WI38 (cell line): ENCODE data around the gene HDGFL2.

ENCODE experiments used
- H3K4me3 ChIP-seq: 2 replicates; pipeline ENCODE4 v1.5.1; 2011; ENCODE audit warnings: low read depth, mild to moderate bottlenecking, control low read depth, low read length
- CTCF ChIP-seq: IDR thresholded peaks from 2 replicates; pipeline ENCODE4 v1.5.1; 2012; ENCODE audit warnings: low read depth, mild to moderate bottlenecking, control low read depth, low read length

HDGFL2 gene

GRCh38 chr19:4506449-4507149 lies 34.5 kb downstream of the HDGFL2 start:
- TF ChIP-seq CTCF = no peak
- H3K4me3 ChIP-seq = no peak overlapping the region

GRCh38 chr19:4507150-4507452 lies 35.0 kb downstream of the HDGFL2 start:
- no peak for TF ChIP-seq CTCF
- no peak overlapping the region for H3K4me3 ChIP-seq

DNA sequence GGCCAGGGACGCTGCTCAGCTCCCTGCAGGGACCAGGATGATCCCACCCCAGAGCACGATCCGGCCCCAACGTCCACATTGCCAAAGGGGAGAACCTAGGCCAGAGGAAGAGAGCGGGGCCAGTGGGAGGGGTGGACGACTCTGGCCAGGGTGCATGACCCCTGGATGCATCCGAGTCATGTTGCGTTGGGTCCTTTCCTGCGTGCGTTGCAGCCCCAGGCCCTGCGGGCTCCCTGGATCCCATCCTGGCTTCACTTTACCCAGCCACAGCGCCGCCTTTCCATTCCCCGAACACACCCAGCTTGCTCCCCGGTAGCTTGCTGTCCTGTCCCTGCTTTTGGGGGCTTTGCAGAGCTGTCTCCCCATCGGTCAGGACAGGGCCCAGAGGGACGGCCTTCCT lies 35.7 kb downstream of the HDGFL2 start:
- H3K4me3 ChIP-seq = no peak overlapping the region
- no peak for TF ChIP-seq CTCF

- H3K4me3 ChIP-seq = no peak overlapping the region
- no peak for TF ChIP-seq CTCF
Observed at GRCh38 chr19:4508698-4509097, 36.6 kb downstream of the HDGFL2 start.

DNA sequence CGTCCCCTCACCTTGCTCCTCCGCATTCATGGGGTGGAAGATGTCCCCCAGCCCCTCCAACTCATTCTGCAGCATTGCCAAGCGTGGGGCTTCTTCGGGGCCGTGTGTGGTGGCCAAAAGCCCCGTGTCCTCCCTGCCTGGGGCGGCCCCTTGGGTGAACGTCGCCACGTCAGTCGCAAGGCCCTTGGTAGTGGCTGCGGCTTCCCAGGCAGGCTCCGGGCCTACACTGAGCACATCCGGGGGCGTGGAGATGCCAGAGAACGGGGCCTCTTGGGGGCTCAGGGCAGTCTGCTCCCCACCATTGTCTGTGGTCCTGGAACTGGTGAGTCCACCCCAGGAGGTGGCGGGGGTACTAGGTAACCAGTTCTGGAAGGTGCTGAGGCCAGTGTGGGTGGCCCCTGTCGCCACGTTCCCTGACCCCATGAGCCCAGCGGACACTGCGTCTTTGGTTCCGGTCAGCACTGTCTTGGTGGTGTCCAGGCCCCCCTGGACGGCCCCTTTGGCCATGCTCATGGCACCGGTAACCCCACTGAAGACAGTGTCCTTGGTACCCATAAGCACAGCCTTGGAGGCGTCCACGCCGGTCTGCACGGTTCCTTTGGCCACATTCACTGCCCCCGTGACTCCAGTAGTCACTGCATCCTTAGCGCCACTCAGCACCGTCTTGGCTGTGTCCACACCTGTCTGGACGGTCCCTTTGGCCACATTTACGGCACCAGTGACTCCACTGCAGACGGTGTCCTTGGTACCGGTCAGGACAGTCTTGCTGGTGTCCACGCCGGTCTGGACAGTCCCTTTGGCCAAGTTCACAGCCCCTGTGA lies 38.5 kb downstream of the HDGFL2 start:
- no peak for TF ChIP-seq CTCF
- no peak overlapping the region for H3K4me3 ChIP-seq

- H3K4me3 ChIP-seq = no peak overlapping the region
- no peak for TF ChIP-seq CTCF
Observed at GRCh38 chr19:4511300-4512054, 39.4 kb downstream of the HDGFL2 start.

DNA sequence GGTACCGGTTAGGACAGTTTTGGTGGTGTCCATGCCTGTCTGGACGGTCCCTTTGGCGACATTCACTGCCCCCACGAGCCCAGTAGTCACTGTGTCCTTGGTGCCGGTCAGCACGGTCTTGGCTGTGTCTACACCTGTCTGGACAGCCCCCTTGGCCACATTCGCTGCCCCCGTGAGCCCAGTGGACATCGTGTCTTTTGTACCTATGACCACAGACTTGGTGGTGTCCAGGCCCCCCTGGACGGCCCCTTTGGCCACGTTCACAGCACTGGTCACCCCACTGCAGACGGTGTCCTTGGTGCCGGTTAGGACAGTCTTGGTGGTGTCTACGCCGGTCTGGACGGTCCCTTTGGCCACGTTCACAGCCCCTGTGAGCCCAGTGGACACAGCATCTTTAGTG lies 40.0 kb downstream of the HDGFL2 start:
- no peak overlapping the region for H3K4me3 ChIP-seq

More for the DNA sequence above, 40.0 kb downstream of the HDGFL2 start:
- TF ChIP-seq CTCF = no peak
